SH-SY5Y (cell line): Measurements from ENCODE around the gene FGF18.

Source experiments
- GATA2 ChIP-seq: IDR thresholded peaks from 2 replicates; pipeline ENCODE4 v1.6.1; 2011; ENCODE audit warnings: mild to moderate bottlenecking, low read depth, low read length
- GATA3 ChIP-seq: IDR thresholded peaks from 2 replicates; pipeline ENCODE4 v1.6.1; 2011; ENCODE audit warnings: low read depth, mild to moderate bottlenecking, low read length, moderate library complexity

- TF ChIP-seq GATA3: no peak
- no peak for TF ChIP-seq GATA2
Measured at GRCh38 chr5:171432076-171432475, 12.6 kb downstream of the FGF18 start.
